Neural crest cell (in vitro differentiated cells): Measurements from ENCODE around the gene NPHS1. TPM values are rescaled to one million over a fixed set of nuclear protein-coding genes. Genes with fewer than 3 reads are reported as not detected.

ENCODE experiments used
- DNase-seq: peaks from one replicate; pipeline ENCODE4 v3.0.0; 2021; ENCODE audit warnings: low read depth, mixed read lengths, low spot score
- H3K27ac Mint-ChIP-seq: one replicate; pipeline ENCODE4 v1.8.0; 2021; ENCODE audit warnings: mild to moderate bottlenecking, mixed read lengths; ENCODE audit not compliant: unreplicated experiment
- H3K27me3 Mint-ChIP-seq: 2 replicates; pipeline ENCODE4 v1.8.0; 2021; ENCODE audit warnings: low read depth, mild to moderate bottlenecking, mixed read lengths
- H3K36me3 Mint-ChIP-seq: 2 replicates; pipeline ENCODE4 v1.8.0; 2021; ENCODE audit warnings: low read depth, mild to moderate bottlenecking, mixed read lengths
- H3K4me1 Mint-ChIP-seq: 2 replicates; pipeline ENCODE4 v1.8.0; 2021; ENCODE audit warnings: mixed read lengths
- H3K4me3 Mint-ChIP-seq: one replicate; pipeline ENCODE4 v1.8.0; 2021; ENCODE audit warnings: mild to moderate bottlenecking, mixed read lengths
- H3K9me3 Mint-ChIP-seq: 2 replicates; pipeline ENCODE4 v1.8.0; 2021; ENCODE audit warnings: mixed read lengths
- total RNA-seq: library from RNA; stranded (reverse); gene quantifications from 2 replicates; pipeline ENCODE4 v1.2.1, GENCODE V29; 2021
- TF ChIP-seq, protein P1 (sequence below): fragments of 200-600 bp; sonication (generic); conservative IDR thresholded peaks from 2 replicates; pipeline ENCODE4 v1.5.0; 2021; ENCODE audit warnings: antibody characterized with exemption, mild to moderate bottlenecking

The NPHS1 gene
- total RNA-seq, 1 donor from 2014 or later = not detected

GRCh38 chr19:35777086-35777841 is 75.0 kb downstream of the NPHS1 start:
- DNase-seq = peak; percentile 44
- peak overlapping the region; percentile 23 for H3K27ac Mint-ChIP-seq

DNA sequence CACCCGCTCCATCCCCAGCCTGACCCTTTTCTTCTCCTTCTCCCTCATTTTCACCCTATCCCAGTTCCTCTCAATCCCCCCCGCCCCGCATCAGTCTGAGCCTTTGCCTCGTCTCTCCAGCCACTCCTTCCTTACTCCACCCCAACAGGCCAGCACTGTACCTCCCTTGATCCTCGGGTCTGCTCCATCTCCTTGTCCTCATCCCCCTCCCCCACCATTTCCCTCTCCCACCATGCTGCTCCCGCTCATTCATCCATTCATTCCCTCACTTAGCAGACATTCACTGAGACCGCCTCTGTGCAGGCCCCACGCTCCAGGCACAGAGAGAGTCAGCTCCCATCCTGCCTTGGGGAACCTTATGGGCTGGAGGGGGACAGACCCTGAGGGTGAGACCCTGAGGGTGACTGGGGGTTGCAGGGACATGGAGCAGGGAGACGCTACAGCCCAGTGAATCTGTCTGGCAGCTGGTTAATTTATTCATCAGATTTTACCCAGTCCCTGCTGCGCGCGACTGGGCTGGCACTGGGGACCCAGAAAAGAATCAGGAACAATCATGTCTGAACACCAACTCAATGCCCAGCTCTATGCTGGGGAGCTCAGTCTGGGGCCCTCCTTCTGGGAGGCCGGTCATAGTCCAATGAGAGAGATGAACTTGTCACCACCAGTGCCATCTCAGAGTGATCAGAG is 76.1 kb downstream of the NPHS1 start:
- peaks cover 34% of the 10 kb centered on the region for H3K4me1 Mint-ChIP-seq
- TF ChIP-seq, protein P1, sequence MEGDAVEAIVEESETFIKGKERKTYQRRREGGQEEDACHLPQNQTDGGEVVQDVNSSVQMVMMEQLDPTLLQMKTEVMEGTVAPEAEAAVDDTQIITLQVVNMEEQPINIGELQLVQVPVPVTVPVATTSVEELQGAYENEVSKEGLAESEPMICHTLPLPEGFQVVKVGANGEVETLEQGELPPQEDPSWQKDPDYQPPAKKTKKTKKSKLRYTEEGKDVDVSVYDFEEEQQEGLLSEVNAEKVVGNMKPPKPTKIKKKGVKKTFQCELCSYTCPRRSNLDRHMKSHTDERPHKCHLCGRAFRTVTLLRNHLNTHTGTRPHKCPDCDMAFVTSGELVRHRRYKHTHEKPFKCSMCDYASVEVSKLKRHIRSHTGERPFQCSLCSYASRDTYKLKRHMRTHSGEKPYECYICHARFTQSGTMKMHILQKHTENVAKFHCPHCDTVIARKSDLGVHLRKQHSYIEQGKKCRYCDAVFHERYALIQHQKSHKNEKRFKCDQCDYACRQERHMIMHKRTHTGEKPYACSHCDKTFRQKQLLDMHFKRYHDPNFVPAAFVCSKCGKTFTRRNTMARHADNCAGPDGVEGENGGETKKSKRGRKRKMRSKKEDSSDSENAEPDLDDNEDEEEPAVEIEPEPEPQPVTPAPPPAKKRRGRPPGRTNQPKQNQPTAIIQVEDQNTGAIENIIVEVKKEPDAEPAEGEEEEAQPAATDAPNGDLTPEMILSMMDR = no peak

More at GRCh38 chr19:35777086-35777841, 75.0 kb downstream of the NPHS1 start:
- Mint-ChIP-seq H3K4me1 (peaks cover 34% of the 10 kb centered on the region), H3K27me3 (peaks cover 9% of the 10 kb centered on the region), H3K36me3 (no peaks in the 10 kb centered on the region), H3K9me3 (no peaks in the 10 kb centered on the region), H3K4me3 (peak overlapping the region; percentile 87)
- TF ChIP-seq, protein P1 = no peak

More for the DNA sequence above, 76.1 kb downstream of the NPHS1 start:
- peak; percentile 31 for DNase-seq
- Mint-ChIP-seq H3K36me3 (no peaks in the 10 kb centered on the region), H3K9me3 (no peaks in the 10 kb centered on the region), H3K27me3 (peaks cover 9% of the 10 kb centered on the region), H3K4me3 (peak overlapping the region; percentile 87), H3K27ac (peak overlapping the region; percentile 78)

Other genes starting within 250 kb of the NPHS1 start
- gene HAUS5, start 239.8 kb downstream of the NPHS1 start, total RNA-seq = 52.8 and 55.9 TPM in 2 replicates
- 88.1 and 96.8 TPM in 2 replicates for gene RBM42, start 223.5 kb downstream of the NPHS1 start, total RNA-seq
- 1.7 and 1.8 TPM in 2 replicates for gene ETV2, start 210.8 kb downstream of the NPHS1 start, total RNA-seq
- gene COX6B1, start 204.2 kb downstream of the NPHS1 start, total RNA-seq = 329 and 339 TPM in 2 replicates
- gene UPK1A, start 186.0 kb downstream of the NPHS1 start, total RNA-seq = not detected in 2 replicates
- gene ZBTB32, start 147.9 kb downstream of the NPHS1 start, total RNA-seq = not detected in 2 replicates
- 60.1 and 64.2 TPM in 2 replicates for gene KMT2B, start 134.5 kb downstream of the NPHS1 start, total RNA-seq
- 4.2 and 6.3 TPM in 2 replicates for gene IGFLR1, start 110.1 kb downstream of the NPHS1 start, total RNA-seq
- gene U2AF1L4, start 107.1 kb downstream of the NPHS1 start, total RNA-seq = 19.4 and 21.6 TPM in 2 replicates
- gene PSENEN, start 106.9 kb downstream of the NPHS1 start, total RNA-seq = 67.3 and 69.2 TPM in 2 replicates
- 7.5 and 12.5 TPM in 2 replicates for gene LIN37, start 103.9 kb downstream of the NPHS1 start, total RNA-seq
- 0.37 and 0.64 TPM in 2 replicates for gene HSPB6, start 95.5 kb downstream of the NPHS1 start, total RNA-seq
- 63.4 and 64.0 TPM in 2 replicates for gene PROSER3, start 94.3 kb downstream of the NPHS1 start, total RNA-seq
- gene ARHGAP33, start 76.9 kb downstream of the NPHS1 start, total RNA-seq = 109 and 110 TPM in 2 replicates
- gene PRODH2, start 39.7 kb downstream of the NPHS1 start, total RNA-seq = not detected in 2 replicates
- gene KIRREL2, start 4.4 kb upstream of the NPHS1 start, total RNA-seq = 4.5 and 5.2 TPM in 2 replicates
- gene APLP1, start 16.1 kb upstream of the NPHS1 start, total RNA-seq = 140 and 143 TPM in 2 replicates
- 6.4 and 8.0 TPM in 2 replicates for gene NFKBID, start 48.0 kb upstream of the NPHS1 start, total RNA-seq
- gene HCST, start 50.0 kb upstream of the NPHS1 start, total RNA-seq = not detected in 2 replicates
- gene TYROBP, start 55.8 kb upstream of the NPHS1 start, total RNA-seq = not detected in 2 replicates
- 33.9 and 36.0 TPM in 2 replicates for gene LRFN3, start 83.9 kb upstream of the NPHS1 start, total RNA-seq
- 16.8 and 17.5 TPM in 2 replicates for gene SDHAF1, start 142.7 kb upstream of the NPHS1 start, total RNA-seq
- 0.30 and 0.54 TPM in 2 replicates for gene SYNE4, start 156.3 kb upstream of the NPHS1 start, total RNA-seq
- 21.7 and 23.7 TPM in 2 replicates for gene ALKBH6, start 161.7 kb upstream of the NPHS1 start, total RNA-seq
- gene CLIP3, start 180.4 kb upstream of the NPHS1 start, total RNA-seq = 33.1 and 37.6 TPM in 2 replicates
- gene THAP8, start 201.8 kb upstream of the NPHS1 start, total RNA-seq = 9.4 and 9.8 TPM in 2 replicates
- 34.2 and 35.3 TPM in 2 replicates for gene WDR62, start 202.4 kb upstream of the NPHS1 start, total RNA-seq